GM18909 (cell line): Measurements from ENCODE around the gene SEMA7A.
"Not testable (repeated sequence)": the region's sequence is repeated elsewhere in the genome, so short reads cannot be mapped to it uniquely, and the experiment has no call there.

Experiments used
- ATAC-seq: cut with Tn5 transposase; IDR thresholded peaks from one replicate; pipeline ENCODE4 v1.9.1; 2021; ENCODE audit warnings: mild to moderate bottlenecking; ENCODE audit not compliant: unreplicated experiment, poor library complexity

SEMA7A gene

GRCh38 chr15:74433592-74434262 lies at the start of gene SEMA7A:
SEMA7A (minus strand) TSS chr15:74433958; CDS start chr15:74433918, 40 bp downstream.
- ATAC-seq = peak; percentile 67

DNA sequence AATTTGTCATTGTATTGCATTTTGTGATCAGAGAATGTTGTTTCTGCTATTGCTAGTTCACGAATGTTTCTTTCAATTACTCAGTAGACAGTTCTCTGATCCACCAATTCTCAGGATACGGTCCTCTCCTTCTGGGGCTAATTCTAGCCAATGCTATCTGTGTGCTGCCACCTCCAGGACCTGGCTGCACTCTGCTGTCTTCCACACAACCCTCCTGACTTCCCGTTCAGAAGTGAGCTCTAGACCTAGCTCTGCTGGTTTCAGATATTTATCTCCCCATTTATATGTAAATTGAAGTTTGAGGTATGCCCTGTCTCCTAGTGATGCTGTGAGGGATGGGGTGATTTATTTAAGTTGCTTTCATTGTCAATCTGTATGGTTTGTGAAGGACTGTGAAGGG lies 48.9 kb upstream of the SEMA7A start:
- ATAC-seq = no peak

DNA sequence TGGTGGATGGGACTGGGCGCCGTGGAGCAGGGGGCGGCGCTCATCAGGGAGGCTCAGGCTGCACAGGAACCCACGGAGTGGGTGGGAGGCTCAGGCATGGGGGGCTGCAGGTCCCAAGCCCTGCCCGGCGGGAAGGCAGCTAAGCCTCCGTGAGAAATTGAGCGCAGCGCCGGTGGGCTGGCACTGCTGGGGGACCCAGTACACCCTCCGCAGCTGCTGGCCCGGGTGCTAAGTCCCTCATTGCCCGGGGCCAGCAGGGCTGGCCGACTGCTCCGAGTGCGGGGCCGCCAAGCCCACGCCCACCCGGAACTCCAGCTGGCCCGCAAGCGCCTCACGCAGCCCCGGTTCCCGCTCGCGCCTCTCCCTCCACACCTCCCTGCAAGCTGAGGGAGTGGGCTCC lies 46.6 kb upstream of the SEMA7A start:
- not testable (repeated sequence) for ATAC-seq

GRCh38 chr15:74471621-74472020 lies 37.9 kb upstream of the SEMA7A start:
- ATAC-seq = not testable (repeated sequence)

DNA sequence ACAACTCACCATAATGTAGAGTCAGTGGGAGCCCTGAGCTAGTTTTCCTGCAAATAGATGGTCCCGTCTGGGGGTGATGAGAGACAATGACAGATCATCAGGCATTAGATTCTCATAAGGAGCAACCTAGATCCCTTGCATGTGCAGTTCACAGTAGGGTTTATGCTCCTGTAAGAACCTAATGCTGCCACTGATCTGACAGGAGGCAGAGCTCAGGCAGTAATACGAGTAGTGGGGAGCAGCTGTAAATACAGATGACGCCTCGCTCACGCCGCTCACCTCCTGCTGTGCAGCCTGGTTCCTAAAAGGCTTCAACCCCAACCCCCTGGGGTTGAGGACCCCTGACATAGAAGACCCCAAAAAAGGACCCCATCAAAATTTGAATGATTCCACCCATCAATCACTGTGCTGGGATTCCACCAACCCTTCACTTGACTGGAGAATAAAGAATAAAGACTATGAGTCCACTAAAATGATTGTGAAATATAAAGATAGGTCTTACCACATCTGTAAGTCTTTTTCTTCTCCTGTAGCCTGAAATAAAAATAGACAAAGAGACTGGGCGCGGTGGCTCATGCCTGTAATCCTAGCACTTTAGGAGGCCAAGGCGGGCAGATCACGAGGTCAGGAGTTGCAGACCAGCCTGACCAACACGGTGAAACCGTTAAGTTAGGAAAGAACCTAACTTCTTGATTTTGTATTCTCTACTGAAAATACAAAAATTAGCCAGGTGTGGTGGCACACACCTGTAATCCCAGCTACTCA lies 37.1 kb upstream of the SEMA7A start:
- no peak for ATAC-seq

GRCh38 chr15:74468341-74469032 lies 34.7 kb upstream of the SEMA7A start:
- ATAC-seq = no peak

- no peak for ATAC-seq
Observed at GRCh38 chr15:74466570-74466969, 32.8 kb upstream of the SEMA7A start.

DNA sequence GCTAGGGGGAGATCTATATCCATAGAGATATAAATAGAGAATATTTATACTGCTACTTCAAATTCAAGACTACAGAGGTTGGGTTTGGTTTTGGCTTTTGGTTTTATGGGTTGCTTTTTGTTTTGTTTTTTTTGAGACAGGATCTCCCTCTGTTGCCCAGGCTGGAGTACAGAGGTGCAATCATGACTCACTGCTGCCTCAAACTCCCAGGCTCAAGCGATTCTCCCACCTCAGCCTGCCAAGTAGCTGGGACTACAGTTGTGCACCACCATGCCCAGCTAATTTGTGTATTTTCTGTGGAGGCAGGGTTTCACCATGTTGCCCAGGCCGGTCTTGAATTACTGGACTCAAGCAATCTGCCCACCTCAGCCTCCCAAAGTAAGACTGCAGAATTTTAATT lies 31.1 kb upstream of the SEMA7A start:
- no peak for ATAC-seq

DNA sequence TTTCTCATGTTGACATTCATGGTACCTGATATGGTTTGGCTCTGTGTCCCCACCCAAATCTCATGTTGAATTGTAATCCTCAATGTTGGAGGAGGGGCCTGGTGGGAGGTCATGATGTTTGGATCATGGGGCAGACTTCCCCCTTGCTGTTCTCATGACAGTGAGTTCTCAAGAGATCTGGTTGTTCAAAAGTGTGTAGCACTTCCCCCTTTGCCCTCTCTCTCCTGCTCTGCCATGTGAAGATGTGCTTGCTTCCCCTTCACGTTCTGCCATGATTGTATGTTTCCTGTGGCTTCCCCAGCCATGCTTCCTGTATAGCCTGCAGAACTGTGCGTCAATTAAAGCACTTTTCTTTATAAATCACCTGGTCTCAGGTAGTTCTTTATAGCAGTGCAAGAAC lies 30.5 kb upstream of the SEMA7A start:
- no peak for ATAC-seq

- no peak for ATAC-seq
Observed at GRCh38 chr15:74463634-74464033, 29.9 kb upstream of the SEMA7A start.

DNA sequence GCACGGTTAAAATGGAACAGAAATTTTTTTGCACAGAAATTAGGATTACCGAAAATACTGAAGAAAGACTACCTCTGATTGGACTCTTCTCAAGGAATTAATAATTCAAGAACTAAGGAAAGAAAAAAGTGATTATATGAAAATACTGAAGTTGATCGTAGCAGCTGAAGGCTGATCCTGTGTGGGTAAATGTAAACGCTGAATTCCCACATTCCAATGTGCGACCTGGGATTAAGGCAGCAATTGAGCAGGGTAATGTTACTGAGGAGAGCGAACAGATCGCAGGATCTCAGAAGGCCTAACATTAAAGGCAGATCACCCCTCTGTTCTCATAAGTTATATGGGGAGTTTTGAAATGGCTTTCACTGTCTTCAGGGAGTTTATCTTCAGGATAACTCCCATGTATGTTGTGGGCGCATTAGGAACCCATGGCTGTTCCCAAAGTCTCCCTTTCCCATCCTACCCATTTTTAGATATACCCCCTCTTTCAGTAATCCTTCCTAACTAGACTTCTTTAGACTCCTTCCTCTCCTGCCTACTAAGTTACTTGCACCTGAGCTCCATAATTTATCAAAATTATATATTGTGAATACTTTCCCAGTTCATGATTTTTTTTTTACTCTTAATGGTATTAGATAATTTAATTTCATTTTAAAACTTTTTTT lies 28.2 kb upstream of the SEMA7A start:
- ATAC-seq = no peak

DNA sequence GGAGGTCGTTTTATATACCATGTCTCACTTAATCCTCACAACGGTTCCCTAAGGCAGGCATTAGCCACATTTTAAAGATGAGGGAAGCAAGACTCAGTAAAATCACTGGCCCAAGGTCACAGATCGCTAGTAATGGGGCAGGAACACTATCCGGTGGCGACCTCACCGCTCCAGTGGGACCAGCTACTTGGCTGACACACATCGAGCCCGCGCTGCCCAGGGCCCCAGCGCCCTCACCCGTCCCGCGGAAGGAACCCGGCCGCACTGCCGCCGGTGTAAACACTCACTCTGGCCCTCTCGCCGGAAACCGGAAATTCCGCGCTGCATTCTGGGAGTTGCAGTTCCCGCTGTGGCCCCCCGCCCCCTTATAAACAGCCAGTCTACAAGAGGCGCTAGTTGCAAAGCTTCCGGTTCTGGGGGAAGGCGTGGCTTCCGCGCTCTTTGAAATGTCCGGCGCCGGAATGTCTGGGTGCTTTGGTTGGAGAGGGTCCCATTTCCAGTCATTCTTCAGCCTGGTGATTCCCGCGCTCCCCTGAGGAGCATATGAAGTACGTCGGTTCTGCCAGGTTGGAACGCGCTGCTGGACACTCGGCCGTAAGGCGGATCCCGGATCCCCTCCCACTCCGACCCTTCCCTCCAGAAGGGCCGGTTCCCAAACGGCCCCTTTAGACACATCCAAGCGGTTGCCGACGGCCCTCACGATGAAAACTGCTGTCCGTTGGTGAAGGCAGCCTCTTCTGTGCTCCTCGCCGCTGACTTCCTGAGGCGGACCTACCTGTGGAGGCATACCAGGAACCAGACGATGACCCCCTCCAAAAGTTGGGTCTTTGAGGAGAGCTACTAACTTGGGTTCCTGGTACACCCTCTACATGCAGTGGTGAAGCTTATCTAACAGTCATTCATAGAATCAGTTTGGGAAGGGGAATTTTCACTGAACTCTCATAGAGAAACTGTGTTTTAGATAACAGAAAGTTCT lies 27.4 kb upstream of the SEMA7A start, which contains the start of gene UBL7:
TSS of gene UBL7 (minus strand) at position 290 of the 976 bp plus-strand sequence. CDS start 2,293 bp downstream, outside the sequence.
- ATAC-seq = peak; percentile 86

GRCh38 chr15:74460298-74460697 lies 26.5 kb upstream of the SEMA7A start:
- ATAC-seq = peak; percentile 4

DNA sequence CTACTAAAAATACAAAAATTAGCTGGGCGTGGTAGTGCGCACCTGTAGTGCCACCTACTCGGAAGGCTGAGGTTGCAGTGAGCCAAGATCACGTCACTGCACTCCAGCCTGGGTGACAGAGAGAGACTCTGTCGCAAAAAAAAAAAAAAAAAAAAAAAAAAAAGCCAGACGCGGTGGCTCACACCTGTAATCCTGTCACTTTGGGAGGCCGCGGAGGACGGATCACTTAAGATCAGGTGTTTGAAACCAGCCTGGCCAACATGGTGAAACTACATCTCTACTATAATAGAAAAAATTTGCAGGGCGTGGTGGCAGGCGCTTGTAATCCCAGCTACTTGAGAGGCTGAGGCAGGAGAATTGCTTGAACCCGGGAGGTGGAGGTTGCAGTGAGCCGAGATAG lies 26.0 kb upstream of the SEMA7A start:
- ATAC-seq = not testable (repeated sequence)

GRCh38 chr15:74458473-74458872 lies 24.7 kb upstream of the SEMA7A start:
- no peak for ATAC-seq

- ATAC-seq = not testable (repeated sequence)
Observed at GRCh38 chr15:74457036-74457435, 23.3 kb upstream of the SEMA7A start.

DNA sequence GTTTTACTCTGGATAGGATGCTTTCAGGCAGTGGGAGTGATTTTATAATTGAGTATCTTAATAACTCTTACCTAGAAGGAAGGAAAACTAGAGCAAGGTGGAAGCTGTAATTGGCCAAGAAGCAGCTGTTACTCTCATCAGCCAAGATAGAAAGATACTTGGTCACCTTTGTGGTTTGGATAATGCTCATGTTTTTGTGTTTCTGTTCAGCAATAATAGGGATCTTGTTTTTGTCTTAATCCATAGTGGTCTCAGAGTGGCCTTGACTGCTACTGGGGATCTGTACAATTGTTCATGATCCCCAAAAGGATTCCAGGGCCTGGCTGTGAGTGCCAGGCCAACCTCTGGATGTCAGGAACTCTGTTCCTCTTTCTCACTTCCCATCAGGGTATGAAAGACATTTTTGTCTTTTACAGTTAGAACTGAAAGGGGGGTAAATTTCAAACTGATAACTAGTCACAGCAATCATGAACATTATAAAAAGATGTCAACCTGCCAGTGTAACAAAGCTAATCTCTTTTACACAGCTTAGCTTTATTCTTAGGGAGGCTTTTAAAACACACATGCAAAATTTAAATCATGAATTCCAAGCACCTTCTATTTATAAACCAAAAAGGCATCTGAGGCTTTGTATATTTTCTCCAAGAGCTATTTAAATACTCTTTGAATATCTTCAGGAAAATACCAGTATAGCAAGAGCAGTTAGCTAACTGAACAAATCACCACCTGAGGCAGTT lies 21.2 kb upstream of the SEMA7A start:
- no peak for ATAC-seq

DNA sequence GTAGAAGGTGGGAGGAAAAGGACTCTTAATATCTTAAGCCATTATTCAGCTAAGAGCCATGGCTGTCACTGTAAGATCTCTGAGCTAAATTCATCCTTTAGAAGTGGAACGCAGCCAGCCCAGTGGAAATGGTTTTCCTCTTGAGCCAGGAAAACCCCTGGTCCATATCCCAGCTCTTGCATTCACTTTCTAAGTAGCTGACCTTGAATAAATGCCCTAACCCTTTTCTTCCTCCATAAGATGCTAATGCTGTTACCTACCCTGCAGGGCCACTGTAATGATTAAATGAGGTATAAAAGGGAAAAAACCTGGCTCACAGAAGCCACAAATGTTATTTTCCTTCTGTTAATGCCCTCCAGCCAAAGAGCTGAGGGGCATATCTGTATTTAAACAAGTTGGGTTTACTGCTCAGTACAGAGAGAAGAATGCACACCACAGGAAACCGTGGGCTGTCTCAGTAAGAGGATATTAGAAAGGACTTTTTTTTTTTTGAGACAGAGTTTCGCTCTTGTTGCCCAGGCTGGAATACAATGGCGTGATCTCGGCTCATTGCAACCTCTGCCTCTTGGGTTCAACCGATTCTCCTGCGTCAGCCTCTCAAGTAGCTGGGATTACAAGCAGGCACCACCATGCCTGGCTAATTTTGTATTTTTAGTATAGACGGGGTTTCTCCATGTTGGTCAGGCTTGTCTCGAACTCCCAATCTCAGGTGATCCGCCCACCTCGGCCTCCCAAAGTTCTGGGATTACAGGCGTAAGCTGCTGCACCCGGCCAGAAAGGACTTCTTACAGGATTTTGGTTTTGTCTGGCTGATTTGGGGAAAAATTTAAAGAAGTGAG lies 20.4 kb upstream of the SEMA7A start:
- ATAC-seq = no peak
